HG02943 (cell line): Measurements from ENCODE around the gene ALDH1L1.

ENCODE experiments used
- ATAC-seq: cut with Tn5 transposase; IDR thresholded peaks from one replicate; pipeline ENCODE4 v1.9.1; 2021; ENCODE audit warnings: mild to moderate bottlenecking, low read depth, moderate library complexity; ENCODE audit not compliant: unreplicated experiment

Gene ALDH1L1

DNA sequence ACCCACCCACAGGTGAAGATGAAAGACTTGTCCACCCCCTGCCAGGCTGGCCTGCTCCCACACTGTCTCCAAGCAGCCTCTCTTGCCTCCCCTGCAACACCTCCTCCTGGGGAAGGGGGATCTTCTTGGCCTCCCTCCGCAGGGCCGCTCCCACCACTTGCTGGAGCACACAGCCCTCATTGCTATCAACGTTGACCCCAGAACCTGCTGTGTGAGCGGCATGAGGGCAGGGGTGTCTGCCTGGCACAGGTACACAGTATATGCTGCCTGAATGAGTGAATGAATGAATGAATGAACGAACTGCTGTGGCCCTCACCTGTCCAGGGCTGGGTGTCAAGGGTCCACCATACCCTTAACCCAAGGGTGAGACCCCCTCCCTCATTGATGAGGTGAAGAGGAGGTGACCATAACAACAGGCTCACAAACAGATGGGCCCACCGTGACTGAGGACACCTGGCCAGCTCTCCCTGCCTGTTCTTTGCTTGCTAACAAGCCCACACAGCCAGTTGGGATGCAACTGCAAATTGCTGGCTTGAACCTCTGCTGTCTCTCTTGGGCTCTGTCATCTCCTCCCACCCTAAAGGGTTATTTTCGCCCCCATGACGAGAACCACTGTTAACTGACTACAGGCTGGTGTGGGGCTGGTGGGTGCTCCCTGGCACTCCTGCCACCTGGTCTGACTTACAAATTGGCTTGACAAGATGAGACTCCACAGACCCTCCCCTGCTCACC is 118.9 kb downstream of the ALDH1L1 start:
- ATAC-seq, result no peak

DNA sequence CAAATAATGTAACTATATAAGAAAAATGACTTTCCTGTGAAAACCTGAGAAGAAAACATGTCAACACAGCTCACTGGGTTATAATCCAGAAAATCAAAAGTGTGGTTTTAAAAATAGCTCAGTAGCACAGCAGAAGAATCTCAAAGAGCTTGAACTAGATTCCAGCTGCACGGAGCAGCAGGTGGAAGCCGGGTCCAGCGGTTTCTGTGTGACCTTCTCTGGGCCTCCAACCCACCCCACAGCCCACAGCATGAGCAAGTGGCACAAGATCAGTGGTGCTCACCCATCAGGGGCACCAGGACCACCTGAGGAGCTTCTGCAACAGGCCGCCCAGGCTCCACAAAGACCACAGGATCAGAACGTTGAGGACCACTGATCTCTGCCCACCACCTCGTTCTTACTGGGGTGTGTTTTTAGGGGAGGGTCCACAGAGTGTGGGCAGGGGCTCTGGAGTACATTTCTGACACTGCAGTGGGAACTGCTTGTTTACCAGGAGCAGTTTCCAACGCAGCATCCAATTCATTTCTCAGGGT is 119.7 kb downstream of the ALDH1L1 start:
- ATAC-seq, result no peak

DNA sequence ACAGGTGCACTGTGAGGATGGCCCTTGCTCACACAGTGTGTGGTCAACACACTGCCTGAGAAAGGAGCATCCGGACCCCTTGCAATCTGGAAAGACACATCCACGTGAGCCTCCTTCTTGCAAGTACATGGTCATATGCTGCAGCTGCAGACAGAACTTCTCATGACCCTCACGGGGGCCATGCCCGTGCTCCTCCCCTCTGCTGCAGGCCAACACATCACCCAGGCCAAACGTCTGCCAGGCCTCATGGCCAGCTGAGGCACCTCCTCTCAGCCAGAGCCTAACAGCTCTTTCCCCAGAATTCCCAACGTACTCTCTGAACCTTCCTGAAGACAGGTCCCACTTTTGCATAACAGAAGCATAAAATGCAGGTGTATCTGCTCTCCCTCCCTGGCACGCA is 121.7 kb downstream of the ALDH1L1 start:
- ATAC-seq, result no peak

DNA sequence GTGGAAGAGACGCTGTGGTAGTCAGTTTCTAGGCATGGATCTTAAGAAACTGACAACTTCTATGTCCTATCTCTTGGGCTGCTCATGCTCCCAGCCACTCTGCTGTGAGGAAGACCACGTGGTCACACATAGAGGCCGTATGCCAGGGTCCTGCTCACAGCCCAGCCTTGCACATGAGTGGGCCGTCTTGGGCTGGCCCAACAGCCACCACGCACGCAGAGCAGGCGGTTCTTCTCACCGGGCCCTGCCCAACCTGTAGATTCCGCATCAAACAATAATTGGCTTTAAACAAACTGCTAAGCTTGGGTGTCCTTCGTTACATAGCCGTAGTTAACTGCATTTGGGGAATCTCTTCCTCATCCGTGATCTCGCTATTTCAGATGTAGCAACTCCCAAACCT is 122.5 kb downstream of the ALDH1L1 start:
- no peak for ATAC-seq

DNA sequence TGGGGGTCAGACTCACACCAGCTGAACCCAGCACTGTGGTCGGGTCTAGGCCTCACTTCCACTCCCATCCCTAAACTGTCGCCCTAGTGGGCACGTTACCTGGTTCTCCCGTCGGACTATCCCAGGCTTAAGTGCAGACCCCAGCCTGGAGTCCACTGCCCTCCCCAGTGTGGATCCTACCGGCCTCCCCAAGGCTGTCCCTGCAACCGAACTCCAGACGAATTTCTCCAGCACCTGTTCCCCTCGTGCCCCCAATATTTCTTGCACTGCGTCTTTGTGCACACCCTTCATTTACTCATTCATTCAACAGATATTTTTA is 122.9 kb downstream of the ALDH1L1 start:
- ATAC-seq, result no peak

DNA sequence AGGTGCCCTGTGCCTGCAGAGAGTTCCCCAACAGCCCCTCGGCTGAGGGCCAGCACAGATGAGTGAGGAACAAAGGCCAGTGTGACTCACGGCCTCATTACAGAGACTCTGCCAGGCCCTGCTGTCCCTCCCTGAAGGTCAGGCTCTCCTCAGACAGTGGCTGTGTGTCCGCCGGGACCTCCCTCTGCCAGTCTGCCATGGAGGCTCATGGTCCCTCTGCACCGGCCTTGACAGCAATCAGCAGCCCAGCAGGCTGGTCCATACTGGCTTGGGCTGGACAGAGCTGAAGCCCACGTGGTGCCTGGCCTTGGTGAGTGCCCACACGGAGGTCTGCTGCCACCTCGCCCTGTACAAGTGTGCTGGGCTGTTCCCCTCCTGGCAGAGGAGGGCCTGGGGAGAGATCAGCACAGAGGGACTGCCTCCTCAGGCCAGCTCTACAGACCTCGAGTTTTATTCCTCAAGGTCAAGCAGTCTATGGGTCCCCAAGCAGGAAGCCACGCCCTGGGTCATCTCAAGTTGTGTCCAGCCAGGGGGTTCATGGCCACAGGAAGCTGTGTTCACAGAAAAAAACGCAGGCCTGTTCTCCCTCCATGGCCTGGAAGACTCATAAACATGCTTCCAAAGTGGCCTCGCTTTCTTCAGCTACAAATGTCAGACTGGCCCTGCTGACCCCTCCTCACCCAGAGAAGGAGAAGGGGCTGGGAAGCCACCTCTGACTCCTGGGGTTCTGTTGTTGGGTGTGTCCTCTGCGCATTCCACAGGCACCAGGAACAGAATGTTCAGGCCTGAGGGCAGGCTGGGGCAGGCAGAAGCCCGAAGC is 123.5 kb downstream of the ALDH1L1 start:
- no peak for ATAC-seq

DNA sequence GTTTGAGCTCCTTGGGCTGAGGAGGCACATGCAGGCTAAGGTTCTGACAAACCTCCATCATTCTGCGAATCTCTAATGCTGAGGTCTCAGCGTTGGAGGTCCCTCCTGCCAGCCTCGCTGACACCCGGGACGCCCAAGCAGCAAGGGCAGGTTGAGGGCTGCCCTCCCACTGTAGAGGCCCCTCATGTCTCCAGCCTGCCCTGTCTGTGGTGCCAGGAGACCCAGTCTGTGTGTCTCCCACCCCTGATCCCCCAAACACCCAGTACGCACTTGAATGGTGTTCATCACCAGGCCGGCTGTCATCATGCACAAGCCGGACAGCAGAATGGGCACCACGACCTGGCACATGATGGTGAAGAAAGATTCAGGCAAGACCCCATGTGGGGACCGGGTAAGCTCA is 124.3 kb downstream of the ALDH1L1 start:
- ATAC-seq, result no peak

DNA sequence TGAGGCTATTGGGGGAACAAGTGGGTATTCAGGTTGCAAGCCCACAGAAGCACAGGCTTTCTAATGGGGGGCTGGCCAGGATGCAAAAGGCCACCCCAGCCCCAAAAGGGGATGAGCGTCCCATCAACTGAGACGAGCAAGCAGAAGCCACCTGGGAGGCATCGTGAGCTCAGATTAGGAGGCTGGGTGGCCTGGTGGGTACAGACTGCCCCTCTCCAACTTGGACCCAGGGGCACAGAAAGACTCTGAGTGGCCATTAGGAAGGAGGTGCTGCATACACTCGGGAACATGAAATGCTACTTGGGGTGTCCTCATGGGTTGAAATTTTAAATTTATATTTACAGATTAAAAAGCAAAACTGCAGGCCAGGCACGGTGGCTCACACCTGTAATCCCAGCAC is 125.5 kb downstream of the ALDH1L1 start:
- no peak for ATAC-seq

DNA sequence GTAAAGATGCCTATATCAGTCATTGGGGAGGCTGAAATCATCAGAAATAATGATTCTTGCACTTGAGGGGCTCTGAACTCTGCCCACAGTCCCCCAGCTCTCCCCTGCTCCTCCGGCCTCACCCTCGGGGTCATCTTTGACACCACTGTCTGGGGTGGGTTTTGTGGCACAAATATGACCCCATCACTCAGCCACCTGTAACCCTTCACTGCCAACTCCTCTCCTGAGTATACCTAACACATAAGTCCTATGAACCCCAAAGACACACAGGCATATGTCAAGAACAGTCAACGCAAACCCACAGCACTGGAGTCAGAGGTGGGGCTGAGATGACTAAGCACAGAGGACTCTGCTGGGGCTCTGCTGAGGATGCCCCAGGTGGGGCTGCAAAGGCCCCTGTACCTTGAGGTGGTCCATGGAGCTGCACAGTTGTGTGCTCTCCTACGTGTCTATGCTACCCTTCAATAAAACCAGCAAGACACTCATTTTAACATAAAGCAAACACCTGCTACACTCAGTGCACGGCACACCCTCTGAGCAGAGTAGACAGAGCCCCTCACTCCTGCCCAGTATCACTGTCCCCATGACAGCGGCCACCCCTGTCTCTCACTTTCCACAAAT is 126.3 kb downstream of the ALDH1L1 start:
- no peak for ATAC-seq
